Heart left ventricle (tissue), 16 donors: Measurements from ENCODE around the gene ARHGAP15. TPM values are rescaled to one million over a fixed set of nuclear protein-coding genes. Genes with fewer than 3 reads are reported as not detected.

Experiments used
- ATAC-seq, 4 donors: fragments of 200-7000 bp; cut with Tn5 transposase; one replicate each; pipeline ENCODE4 v1.9.1; 2020 to 2022; ENCODE audit warnings: moderate library complexity in 4 of 4, mild to moderate bottlenecking in 3 of 4, moderate number of reproducible peaks in 1 of 4
- DNase-seq, 5 donors: peaks; one replicate each; pipeline ENCODE4 v3.0.0-alpha.2; 2020
- H3K27ac ChIP-seq, 12 donors: fragments of 200-600 bp; sonication (generic) in 4 of 12; one replicate each; pipeline versions ENCODE4 v1.5.0 to v1.8.0; 2016 to 2022; ENCODE audit warnings: mild to moderate bottlenecking in 2 of 12
- H3K27me3 ChIP-seq, 9 donors: fragments of 200-600 bp; sonication (generic) in 2 of 9; one replicate each; pipeline versions ENCODE4 v1.5.1 to v1.8.0; 2016 to 2022; ENCODE audit warnings: mild to moderate bottlenecking in 3 of 9
- H3K36me3 ChIP-seq, 9 donors: fragments of 200-600 bp; sonication (generic) in 2 of 9; one replicate each; pipeline versions ENCODE4 v1.5.0 to v1.8.0; 2018 to 2022; ENCODE audit warnings: mild to moderate bottlenecking in 2 of 9
- H3K4me1 ChIP-seq, 12 donors: fragments of 200-600 bp; sonication (generic) in 4 of 12; one replicate each; pipeline versions ENCODE4 v1.5.0 to v1.8.0; 2016 to 2022; ENCODE audit warnings: mild to moderate bottlenecking in 3 of 12
- H3K4me3 ChIP-seq, 12 donors: fragments of 200-600 bp; sonication (generic) in 4 of 12; one replicate each; pipeline versions ENCODE4 v1.5.0 to v1.8.0; 2017 to 2022; ENCODE audit warnings: mild to moderate bottlenecking in 9 of 12, moderate library complexity in 4 of 12
- H3K9me3 ChIP-seq, 12 donors: fragments of 200-600 bp; sonication (generic) in 4 of 12; one replicate each; pipeline versions ENCODE4 v1.5.0 to v1.8.0; 2016 to 2022; ENCODE audit warnings: mild to moderate bottlenecking in 1 of 12
- CTCF ChIP-seq, 12 donors: fragments of 200-600 bp; sonication (generic) in 4 of 12; IDR thresholded peaks; one replicate each; pipeline versions ENCODE4 v1.5.0 to v1.8.0; 2018 to 2022; ENCODE audit warnings: antibody characterized with exemption in 12 of 12, mild to moderate bottlenecking in 5 of 12
- POLR2A ChIP-seq, 2 donors: fragments of 450-650 bp; IDR thresholded peaks; one replicate each; pipeline ENCODE4 v1.6.1; 2017; ENCODE audit warnings: antibody characterized with exemption in 2 of 2, mild to moderate bottlenecking in 2 of 2, moderate library complexity in 2 of 2
- WGBS, 4 donors: extraction: QIAGEN DNeasy Blood & Tissue Kit in 2 of 4; methylation state at CpG; one replicate each; pipeline versions ENCODE4 v1.1.5 to v1.1.7; 2013 to 2018; 5-methylcytosine and 5-hydroxymethylcytosine counted together
- intact Hi-C, 10 donors: fragments of 100-400 bp; cut with DNase I; formaldehyde crosslinking; loops; one replicate each; pipeline versions ENCODE4 v1.11.1 to v1.14.2; 2022
- polyA plus RNA-seq, 2 donors: library from polyadenylated mRNA; stranded (reverse); fragments of 200-250 nt; gene quantifications; one replicate each; pipeline ENCODE4 v1.2.3, GENCODE V29; 2013
- total RNA-seq, 9 donors: library from RNA; depleted of rRNA in 2 of 9; stranded (reverse); fragments of >200 nt in 2 of 9; fragmentation: NEBNext Ultra II Directional in 3 of 9; extraction: Animal tissue kit (Norgen Biotek cat#: 25700) in 3 of 9; gene quantifications; one replicate each; pipeline versions ENCODE4 v1.1.0 to v1.2.4, GENCODE V29; 2016 to 2023
- donor health status: ischemic (EF 13 %, LVEDD 7.1; RV severe dilation, severe dysfunction).
- donor health status: healthy with polysubstance abuse.
- donor health status: DM: no; HTN: yes; CAD: no.
- donor health status: DM: no; HTN: no; CAD: no.
- donor health status: ischemic (EF 25% LVEDD 6.9; RV normal size, moderate dysfunction).
- donor health status: ischemic (EF 25% LVEDD 5.7; RV mildly dilated, moderate dysfunction).
- donor health status: healthy.
- donor health status: DM: yes; HTN: yes; CAD: no.
- donor health status: ischemic (EF 35%, LVEDD 5.7; RV mildly dilated, moderate dysfunction).
- donor health status: nonischemic (EF 11% LVEDD 7.7; RV severe dilation, severe dysfunction).
- donor health status: DM: yes; HTN: yes; CAD: no.
- donor health status: PGD.
- donor health status: ischemic (EF 29% LVEDD 5.4; RV normal size, mild dysfunction).
- donor health status: nonischemic (EF 23%, LVEDD 6.1; RV moderate dilation, normal function).

Gene ARHGAP15
- total and polyA plus RNA-seq, 11 donors = 1.3 to 8.7 (median 3.3) TPM

GRCh38 chr2:143356736-143357446 is 227.7 kb downstream of the ARHGAP15 start:
- intact Hi-C loops = no loop called here
- ATAC-seq (no peak), DNase-seq (no peak)
- Histone ChIP-seq H3K27me3 (no peaks in the 10 kb centered on the region), H3K4me1 (no peaks in the 10 kb centered on the region), H3K36me3 (no peaks in the 10 kb centered on the region), H3K4me3 (no peak overlapping the region), H3K27ac (no peak overlapping the region), H3K9me3 (no peaks in the 10 kb centered on the region)
- no peak for TF ChIP-seq POLR2A (IDR thresholded peaks at IDR 0.05)
- TF ChIP-seq CTCF (IDR thresholded peaks at IDR 0.05) = no peak
- 79 to 88% (median 85%) methylated on average over 6 of the region's 6 CpGs for WGBS, 4 donors

GRCh38 chr2:143357966-143358365 is 228.7 kb downstream of the ARHGAP15 start:
- intact Hi-C loops = no loop called here
- Histone ChIP-seq H3K36me3 (no peaks in the 10 kb centered on the region), H3K27ac (no peak overlapping the region), H3K27me3 (no peaks in the 10 kb centered on the region), H3K4me1 (no peaks in the 10 kb centered on the region), H3K9me3 (no peaks in the 10 kb centered on the region), H3K4me3 (no peak overlapping the region)
- 54 to 87% (median 61%) methylated on average over 2 of the region's 2 CpGs for WGBS, 4 donors
- DNase-seq (no peak), ATAC-seq (no peak)
- TF ChIP-seq CTCF (IDR thresholded peaks at IDR 0.05) (no peak), POLR2A (IDR thresholded peaks at IDR 0.05) (no peak)

- ATAC-seq = no peak
- intact Hi-C loops = no loop called here
- no peak for TF ChIP-seq POLR2A (IDR thresholded peaks at IDR 0.05)
- TF ChIP-seq CTCF (IDR thresholded peaks at IDR 0.05) = no peak
- Histone ChIP-seq H3K27ac (no peak overlapping the region), H3K4me1 (no peaks in the 10 kb centered on the region), H3K9me3 (no peaks in the 10 kb centered on the region), H3K36me3 (no peaks in the 10 kb centered on the region), H3K27me3 (no peaks in the 10 kb centered on the region), H3K4me3 (no peak overlapping the region)
- WGBS, 4 donors = 87 to 92% (median 90%) methylated on average over 2 of the region's 2 CpGs
- DNase-seq = no peak
Measured at GRCh38 chr2:143361346-143361745, 232.1 kb downstream of the ARHGAP15 start.

- Histone ChIP-seq H3K36me3 (no peaks in the 10 kb centered on the region), H3K4me1 (no peaks in the 10 kb centered on the region), H3K27me3 (no peaks in the 10 kb centered on the region), H3K4me3 (no peak overlapping the region), H3K9me3 (no peaks in the 10 kb centered on the region), H3K27ac (no peak overlapping the region)
- TF ChIP-seq CTCF (IDR thresholded peaks at IDR 0.05) = no peak
- TF ChIP-seq POLR2A (IDR thresholded peaks at IDR 0.05) = no peak
- no peak for DNase-seq
- intact Hi-C loops = no loop called here
- ATAC-seq = no peak
- 63 to 71% (median 68%) methylated on average over 2 of the region's 2 CpGs for WGBS, 4 donors
Measured at GRCh38 chr2:143371616-143372015, 242.4 kb downstream of the ARHGAP15 start.
